HG03354 (cell line): ENCODE data around the gene C2orf49.

Source experiments
- ATAC-seq: cut with Tn5 transposase; IDR thresholded peaks from one replicate; pipeline ENCODE4 v1.9.1; 2021; ENCODE audit warnings: mild to moderate bottlenecking; ENCODE audit not compliant: unreplicated experiment, poor library complexity, severe bottlenecking

C2orf49 gene

DNA sequence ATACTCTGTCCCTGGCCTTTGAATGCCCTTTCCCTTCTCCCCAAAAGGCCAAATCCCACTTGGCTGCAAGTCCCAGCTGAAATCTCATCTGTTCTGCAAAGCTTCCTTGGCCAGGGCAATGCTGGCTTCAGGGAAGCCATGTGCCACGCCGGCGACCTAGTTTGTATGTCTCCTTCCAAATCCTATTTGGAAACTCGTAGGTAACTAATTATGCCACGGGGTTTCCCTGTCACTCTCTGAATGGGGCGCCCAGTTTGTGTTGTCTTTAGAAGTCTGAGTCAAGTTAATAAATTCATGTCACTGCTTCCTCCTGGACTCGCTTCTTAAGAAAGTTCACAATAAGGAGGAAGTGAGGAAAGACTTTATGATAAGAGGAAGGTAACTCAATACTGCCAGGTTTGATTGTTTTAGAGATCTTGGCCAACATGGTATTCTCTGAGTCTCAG lies 42.4 kb downstream of the C2orf49 start:
- no peak for ATAC-seq

- ATAC-seq, result no peak
Measured at GRCh38 chr2:105380432-105381100, 43.2 kb downstream of the C2orf49 start.

GRCh38 chr2:105381101-105381668 lies 43.8 kb downstream of the C2orf49 start:
- no peak for ATAC-seq

DNA sequence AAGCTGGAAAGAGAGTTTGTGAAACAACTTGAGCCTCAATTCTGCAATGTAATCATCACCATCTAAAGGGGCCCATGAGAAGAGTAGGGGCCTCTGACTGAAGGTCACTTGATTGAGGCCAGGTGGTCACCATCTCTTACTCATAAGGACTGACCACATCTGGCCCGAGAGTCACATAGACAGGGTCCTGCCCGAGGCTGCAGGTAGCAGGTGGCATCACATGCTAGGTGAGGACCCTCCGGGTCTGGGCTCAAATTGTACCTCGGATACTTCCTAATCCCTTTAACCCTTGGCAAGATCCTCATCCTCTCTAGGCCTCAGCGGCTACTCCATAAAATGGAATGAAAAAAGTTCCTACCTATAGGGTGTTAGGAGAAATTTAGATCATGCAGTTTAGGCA lies 44.8 kb downstream of the C2orf49 start:
- no peak for ATAC-seq

DNA sequence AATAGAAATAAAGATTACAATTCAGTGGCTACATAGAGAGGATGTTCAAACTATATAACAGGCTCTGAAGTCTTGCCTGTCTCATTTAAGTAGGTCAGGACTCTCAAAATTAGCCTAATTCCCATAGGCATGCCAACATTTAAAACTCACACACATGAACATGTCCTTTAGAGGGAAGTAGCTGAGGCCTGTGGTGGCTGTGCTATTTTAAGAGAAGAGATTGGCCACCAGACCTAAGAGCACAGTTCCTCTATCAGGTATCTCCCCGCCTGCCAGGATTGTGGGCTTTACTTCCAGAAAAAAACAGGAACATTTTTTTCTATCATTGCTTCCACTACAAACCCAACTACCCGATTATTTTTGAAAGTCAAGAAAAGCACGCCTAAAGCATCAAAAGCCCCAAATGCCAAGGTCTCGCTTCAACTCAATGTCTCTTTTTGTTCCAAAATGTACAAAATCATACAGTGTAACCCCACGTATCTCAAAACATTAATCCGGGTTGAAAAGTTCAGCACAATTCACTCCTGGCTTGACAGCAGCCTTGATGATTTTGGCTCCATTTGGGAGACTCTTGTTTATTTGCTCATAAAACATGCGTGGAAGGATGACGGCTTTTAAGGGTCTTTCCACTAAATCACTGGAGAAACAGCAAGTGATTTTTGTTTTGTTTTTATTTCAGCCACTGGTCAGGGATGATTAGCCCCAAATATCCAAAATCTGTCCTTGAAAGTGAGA lies 46.3 kb downstream of the C2orf49 start:
- no peak for ATAC-seq

GRCh38 chr2:105384216-105384615 lies 46.9 kb downstream of the C2orf49 start:
- no peak for ATAC-seq

DNA sequence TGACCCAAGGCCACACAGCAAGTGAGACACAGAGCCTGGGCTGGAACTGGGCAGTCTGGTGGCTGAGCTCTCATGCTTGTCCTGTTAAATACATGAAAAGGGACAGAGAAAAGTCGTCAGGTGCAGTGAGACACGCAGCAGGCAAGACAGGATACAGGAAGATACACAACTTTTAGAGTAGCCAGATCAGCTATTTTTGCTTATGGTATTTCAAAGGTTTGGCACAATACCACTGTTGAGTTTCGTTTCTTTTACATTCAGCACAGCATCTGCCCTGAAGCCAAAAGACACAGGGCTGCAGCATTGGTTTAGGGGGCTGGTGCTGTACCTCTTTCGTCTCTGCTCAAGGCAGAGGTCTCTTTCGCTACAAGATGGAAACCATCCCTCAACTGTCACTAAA lies 47.5 kb downstream of the C2orf49 start:
- ATAC-seq, result no peak

- no peak for ATAC-seq
Measured at GRCh38 chr2:105385731-105386540, 48.6 kb downstream of the C2orf49 start.

- ATAC-seq, result no peak
Measured at GRCh38 chr2:105387225-105387624, 49.9 kb downstream of the C2orf49 start.

DNA sequence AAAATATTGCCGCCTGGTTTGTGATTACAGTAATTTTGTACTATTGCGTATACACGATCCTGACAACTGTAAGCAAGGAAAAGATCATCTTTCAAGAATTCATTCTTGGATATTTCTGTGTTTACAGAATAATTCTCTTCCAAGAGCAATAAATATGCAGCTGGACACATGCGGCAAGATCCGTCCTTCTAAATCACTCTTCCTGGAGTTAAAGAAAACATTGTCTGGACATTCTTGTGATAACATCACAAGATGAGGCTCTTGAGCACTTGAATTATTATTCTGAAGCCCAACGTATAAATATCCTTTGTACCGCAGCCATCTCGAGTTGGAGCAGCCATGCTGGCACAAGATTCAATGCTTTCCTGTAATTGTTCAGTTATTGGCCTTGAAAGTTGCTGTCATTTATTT lies 51.6 kb downstream of the C2orf49 start:
- ATAC-seq, result no peak

GRCh38 chr2:105390454-105390853 lies 53.1 kb downstream of the C2orf49 start:
- ATAC-seq, result no peak

DNA sequence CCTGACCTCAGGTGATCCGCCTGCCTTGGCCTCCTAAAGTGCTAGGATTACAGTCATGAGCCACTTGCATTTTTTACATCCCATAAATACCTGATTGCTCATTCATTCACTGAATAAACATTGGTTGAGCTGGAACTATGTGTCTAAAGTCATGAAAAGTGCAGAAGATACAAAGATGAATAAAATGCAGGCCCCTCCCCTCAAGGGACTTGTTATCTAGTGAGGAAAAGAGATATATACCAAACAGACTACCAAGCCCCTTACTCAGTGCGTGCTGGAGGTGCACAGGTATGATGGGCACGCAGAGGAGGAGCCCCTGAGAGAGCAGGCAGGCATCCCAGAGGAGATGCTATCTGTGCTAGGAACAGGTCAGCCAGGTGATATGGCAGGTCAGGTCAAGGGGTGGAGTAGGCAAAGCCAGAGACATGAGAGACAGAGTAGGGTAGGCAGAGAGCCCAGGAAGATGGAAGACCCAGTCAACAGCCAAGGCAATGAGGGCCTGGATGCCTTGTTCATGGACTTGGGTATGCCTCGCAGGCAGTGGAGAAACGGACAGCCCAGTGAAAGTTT lies 53.8 kb downstream of the C2orf49 start:
- no peak for ATAC-seq

DNA sequence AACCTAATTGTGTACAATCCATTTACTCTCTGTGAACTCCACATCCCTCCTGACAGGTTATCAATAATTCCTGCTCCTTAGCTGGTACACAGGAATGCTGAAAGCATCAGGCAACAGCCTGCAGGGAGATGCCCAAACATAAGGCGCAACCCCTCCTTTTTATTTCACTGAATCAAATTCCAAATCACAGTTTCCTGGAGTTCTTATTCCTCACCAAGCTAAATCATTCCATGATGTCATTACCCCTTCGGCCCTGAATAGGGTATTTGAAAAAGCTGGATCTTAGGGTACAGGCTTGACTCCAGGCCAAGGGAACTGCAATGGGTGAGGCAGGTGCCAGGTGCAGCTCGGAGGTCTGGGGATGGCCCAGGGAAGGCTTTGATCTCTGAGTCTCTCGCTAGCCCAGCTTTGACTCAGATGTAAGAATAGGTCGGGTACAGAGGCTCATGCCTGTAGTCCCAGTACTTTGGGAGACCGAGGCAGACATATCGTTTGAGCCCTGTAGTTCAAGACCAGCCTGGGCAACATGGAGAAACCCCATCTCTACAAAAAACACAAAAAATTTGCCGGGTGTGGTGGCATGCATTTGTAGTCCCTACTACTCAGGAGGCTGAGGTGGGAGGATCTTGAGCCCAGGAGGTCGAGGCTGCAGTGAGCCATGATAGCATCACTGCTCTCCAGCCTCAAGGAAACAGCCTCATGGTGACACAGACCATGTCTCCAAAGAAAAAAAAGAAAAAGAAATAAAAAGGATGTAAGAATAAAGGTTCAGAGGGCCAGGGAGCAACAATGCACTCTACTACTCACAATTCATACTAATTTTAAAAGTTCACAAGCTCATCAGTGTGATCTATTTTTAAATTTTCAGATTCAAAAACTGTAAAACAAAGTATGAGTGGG lies 54.7 kb downstream of the C2orf49 start:
- no peak for ATAC-seq

DNA sequence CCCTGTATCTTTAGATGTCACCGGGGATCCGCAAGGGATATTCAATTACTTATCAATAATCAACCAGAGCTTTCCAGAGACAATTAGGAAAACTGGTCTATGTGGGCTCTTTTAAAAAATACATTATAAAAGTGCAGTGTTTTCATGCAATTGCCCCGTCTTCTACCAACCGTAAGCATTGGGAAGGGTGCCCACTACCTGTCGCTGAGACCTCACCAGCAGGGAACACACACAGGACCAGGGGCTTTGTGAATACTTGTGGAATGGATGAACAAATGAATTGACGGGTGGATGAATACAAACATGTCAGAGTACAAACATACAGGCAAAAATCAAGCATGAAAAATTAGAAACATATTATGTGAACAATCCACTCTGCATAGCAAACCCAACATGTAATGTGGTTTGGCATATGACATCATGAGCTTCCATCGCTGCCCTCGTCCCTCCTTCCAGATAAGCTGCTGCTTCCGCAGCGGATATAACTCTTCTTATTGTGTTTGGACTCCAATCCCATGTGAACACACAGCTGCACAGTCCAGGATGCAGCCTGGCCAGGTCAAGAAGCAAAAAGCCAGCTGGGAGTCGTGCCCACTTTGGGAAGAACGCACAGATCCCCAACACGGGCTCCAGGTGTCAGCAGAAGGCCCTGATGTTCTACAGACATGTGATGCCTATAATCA lies 56.2 kb downstream of the C2orf49 start:
- ATAC-seq, result no peak

DNA sequence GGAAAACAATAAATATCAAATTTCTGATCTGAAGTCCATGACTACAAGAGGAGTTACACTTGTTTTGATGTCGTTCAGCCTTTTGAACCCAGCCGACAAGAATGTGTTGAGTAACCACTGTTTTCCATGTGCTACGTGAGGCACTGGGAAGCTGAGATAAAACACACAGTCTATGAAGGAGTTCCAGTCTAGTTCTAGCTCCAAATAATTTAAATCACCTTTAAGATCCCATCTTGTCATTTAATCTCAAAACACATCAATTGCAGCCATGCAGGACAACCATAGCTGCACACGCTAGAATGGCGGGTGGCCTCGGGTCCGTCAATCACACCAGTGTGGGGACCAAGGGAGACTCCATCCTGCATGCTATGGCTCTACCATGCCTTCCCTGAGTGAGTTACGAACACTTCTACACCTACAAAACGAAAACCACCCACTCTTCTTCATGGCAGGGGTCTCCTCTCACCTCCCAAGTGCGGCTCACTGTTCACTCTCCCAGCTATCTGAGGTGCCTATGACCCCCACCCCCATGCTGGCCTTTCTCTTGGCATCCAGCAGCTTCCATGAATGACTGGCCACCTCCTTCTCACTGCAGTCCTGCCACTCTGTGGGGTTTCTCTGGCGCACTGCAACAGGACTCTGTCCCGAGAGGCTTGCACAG lies 57.7 kb downstream of the C2orf49 start:
- no peak for ATAC-seq

DNA sequence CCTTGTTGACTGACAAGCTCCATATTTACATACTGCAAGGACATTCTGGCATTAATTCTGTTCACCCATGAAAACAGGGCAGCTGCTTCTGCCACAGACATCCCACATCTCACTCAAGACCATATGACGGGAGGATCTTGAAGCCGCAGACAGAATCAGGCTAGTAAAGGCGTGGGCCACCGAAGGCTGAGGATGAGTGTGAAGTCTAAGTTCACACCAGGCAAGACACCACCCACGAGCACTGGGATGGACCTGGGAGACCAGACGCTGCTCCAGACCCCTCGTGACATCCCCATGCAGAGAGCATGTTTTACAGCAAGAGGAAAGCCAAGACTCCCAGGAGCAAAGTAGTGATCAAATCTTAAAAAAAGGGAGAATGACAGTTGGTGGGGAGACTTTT lies 58.4 kb downstream of the C2orf49 start:
- no peak for ATAC-seq

DNA sequence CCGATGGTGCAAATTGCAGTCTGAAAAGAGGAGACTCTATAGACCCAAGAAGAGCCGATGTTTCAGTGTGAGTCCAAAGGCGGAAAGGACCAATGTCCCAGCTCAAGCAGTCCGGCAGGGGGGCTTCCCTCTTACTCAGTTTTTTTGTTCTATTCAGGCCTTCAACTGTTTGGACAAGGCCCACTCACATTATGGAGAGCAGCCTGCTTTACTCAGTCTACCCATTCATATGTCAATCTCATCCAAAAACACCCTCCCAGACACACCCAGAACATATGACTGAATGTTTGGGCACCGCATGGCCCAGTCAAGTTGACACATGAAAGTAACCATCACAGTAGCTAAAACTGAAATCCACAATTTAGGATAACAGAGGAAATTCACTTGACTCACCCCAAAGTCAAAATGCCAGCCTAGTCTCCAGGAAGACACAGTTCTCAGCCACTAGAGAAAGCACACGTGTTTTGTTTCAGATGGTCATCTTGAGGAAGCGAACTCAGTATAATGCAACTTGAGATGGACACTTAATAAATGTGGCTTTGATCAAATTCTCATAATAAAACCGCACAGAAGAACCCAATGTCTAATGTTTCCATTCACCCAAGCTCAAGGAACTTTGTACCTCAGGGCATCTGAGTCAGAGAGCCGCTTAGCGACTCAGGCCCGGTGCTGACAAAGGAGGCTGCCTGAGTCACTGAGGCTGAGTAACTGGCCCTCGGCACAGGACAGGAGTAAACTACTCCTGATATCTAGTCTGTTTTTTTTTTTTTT lies 59.1 kb downstream of the C2orf49 start:
- no peak for ATAC-seq
